ENCODE results near the gene ZNF227. TPM values are rescaled to one million over a fixed set of nuclear protein-coding genes. Genes with fewer than 3 reads are reported as not detected.

The ZNF227 gene
- total RNA-seq, 4 donors from 2014 or later, result 8.5 to 24.0 (median 15.5) TPM

- H3K4me1 ChIP-seq, result no peaks in the 10 kb centered on the region
- H3K4me3 ChIP-seq, result no peak overlapping the region
- peaks cover 56% of the 10 kb centered on the region for H3K36me3 ChIP-seq
- no peaks in the 10 kb centered on the region for H3K27me3 ChIP-seq
- peaks cover 53% of the 10 kb centered on the region for H3K9me3 ChIP-seq
- WGBS, result 99% methylated on average over 3 of the region's 3 CpGs
- DNase-seq (ENCODE audit: low spot score in 2 of 2), result no peak
- H3K27ac ChIP-seq, result no peak overlapping the region
- TF ChIP-seq CTCF (IDR thresholded peaks at IDR 0.05) (no peak), POLR2AphosphoS5 (IDR thresholded peaks at IDR 0.05) (no peak), EP300 (IDR thresholded peaks at IDR 0.05) (no peak), POLR2A (IDR thresholded peaks at IDR 0.05) (no peak)
Measured at GRCh38 chr19:44176590-44176989, 35.7 kb upstream of the ZNF227 start.

GRCh38 chr19:44180968-44181367, 31.4 kb upstream of the ZNF227 start:
- no peak overlapping the region for H3K27ac ChIP-seq
- no peaks in the 10 kb centered on the region for H3K4me1 ChIP-seq
- peaks cover 52% of the 10 kb centered on the region for H3K9me3 ChIP-seq
- H3K36me3 ChIP-seq, result peaks cover 12% of the 10 kb centered on the region
- no peak overlapping the region for H3K4me3 ChIP-seq
- DNase-seq (ENCODE audit: low spot score in 2 of 2), result no peak
- TF ChIP-seq EP300 (IDR thresholded peaks at IDR 0.05) (no peak), CTCF (IDR thresholded peaks at IDR 0.05) (no peak), POLR2A (IDR thresholded peaks at IDR 0.05) (no peak), POLR2AphosphoS5 (IDR thresholded peaks at IDR 0.05) (no peak)
- no peaks in the 10 kb centered on the region for H3K27me3 ChIP-seq

GRCh38 chr19:44182145-44182544, 30.2 kb upstream of the ZNF227 start:
- no peak for DNase-seq (ENCODE audit: low spot score in 2 of 2)
- H3K4me3 ChIP-seq, result no peak overlapping the region
- TF ChIP-seq EP300 (IDR thresholded peaks at IDR 0.05) (no peak), POLR2AphosphoS5 (IDR thresholded peaks at IDR 0.05) (no peak)
- H3K36me3 ChIP-seq, result peaks cover under 1% of the 10 kb centered on the region
- no peaks in the 10 kb centered on the region for H3K27me3 ChIP-seq
- WGBS, result 94% methylated on average over 10 of the region's 10 CpGs
- H3K4me1 ChIP-seq, result no peaks in the 10 kb centered on the region
- H3K27ac ChIP-seq, result no peak overlapping the region
- H3K9me3 ChIP-seq, result peaks cover 46% of the 10 kb centered on the region

- no peak overlapping the region for H3K27ac ChIP-seq
- H3K36me3 ChIP-seq, result no peaks in the 10 kb centered on the region
- H3K27me3 ChIP-seq, result no peaks in the 10 kb centered on the region
- no peak for DNase-seq (ENCODE audit: low spot score in 2 of 2)
- peaks cover 15% of the 10 kb centered on the region for H3K9me3 ChIP-seq
- TF ChIP-seq CTCF (IDR thresholded peaks at IDR 0.05) (no peak), EP300 (IDR thresholded peaks at IDR 0.05) (no peak), POLR2AphosphoS5 (IDR thresholded peaks at IDR 0.05) (no peak), POLR2A (IDR thresholded peaks at IDR 0.05) (no peak)
- H3K4me1 ChIP-seq, result no peaks in the 10 kb centered on the region
- WGBS, result 94% methylated on average over 6 of the region's 6 CpGs
- no peak overlapping the region for H3K4me3 ChIP-seq
Measured at GRCh38 chr19:44190020-44190419, 22.3 kb upstream of the ZNF227 start.

- Histone ChIP-seq H3K36me3 (no peaks in the 10 kb centered on the region), H3K9me3 (peaks cover 11% of the 10 kb centered on the region), H3K27ac (no peak overlapping the region), H3K4me1 (no peaks in the 10 kb centered on the region), H3K27me3 (no peaks in the 10 kb centered on the region), H3K4me3 (no peak overlapping the region)
- DNase-seq (ENCODE audit: low spot score in 2 of 2), result no peak
- WGBS, result 76% methylated on average over 5 of the region's 5 CpGs
- TF ChIP-seq CTCF (IDR thresholded peaks at IDR 0.05), result no peak
Measured at GRCh38 chr19:44192127-44192526, 20.2 kb upstream of the ZNF227 start.

- DNase-seq (ENCODE audit: low spot score in 2 of 2), result no peak
- no peak for TF ChIP-seq POLR2AphosphoS5 (IDR thresholded peaks at IDR 0.05)
- no peak for TF ChIP-seq CTCF (IDR thresholded peaks at IDR 0.05)
- TF ChIP-seq POLR2A (IDR thresholded peaks at IDR 0.05), result no peak
- TF ChIP-seq EP300 (IDR thresholded peaks at IDR 0.05), result no peak
- Histone ChIP-seq H3K27ac (no peak overlapping the region), H3K9me3 (peaks cover 8% of the 10 kb centered on the region), H3K36me3 (no peaks in the 10 kb centered on the region), H3K4me1 (no peaks in the 10 kb centered on the region), H3K4me3 (no peak overlapping the region), H3K27me3 (no peaks in the 10 kb centered on the region)
Measured at GRCh38 chr19:44196772-44197171, 15.6 kb upstream of the ZNF227 start.

Measured in suprapubic skin (tissue), 4 donors.